ENCODE data around the gene MACIR. TPM values are rescaled to one million over a fixed set of nuclear protein-coding genes. Genes with fewer than 3 reads are reported as not detected.

MACIR gene
- 10.2 to 16.9 TPM (median 16.0 TPM) in 3 replicates for total RNA-seq
- long read RNA-seq, transcript C5orf30-201 (3 exons, 3,049 nt), result major isoform, 63 of 71 reads
- long read RNA-seq, partial matches to known transcripts, result 5 of 71 reads
- long read RNA-seq, other reads (novel, unspliced or antisense), result 0 of 71 reads

GRCh38 chr5:103258368-103258956 is at the start of gene MACIR:
MACIR (plus strand) TSS chr5:103258763; CDS start chr5:103275920, 17,157 bp downstream.
- Mint-ChIP-seq H3K4me3 (ENCODE audit: unreplicated experiment) (peak within 1 kb of the TSS; percentile 89), H3K4me1 (ENCODE audit: low read depth) (peaks cover 45% of the 10 kb centered on the region), H3K36me3 (ENCODE audit: low read depth) (no peaks in the 10 kb centered on the region), H3K9me3 (ENCODE audit: low read depth) (no peaks in the 10 kb centered on the region), H3K27me3 (ENCODE audit: low read depth) (no peaks in the 10 kb centered on the region), H3K27ac (ENCODE audit: unreplicated experiment) (peak within 1 kb of the TSS; percentile 89)
- peak; percentile 98 for DNase-seq (ENCODE audit: low spot score)
- peak; percentile 37 for TF ChIP-seq CTCF (IDR thresholded peaks at IDR 0.05)

DNA sequence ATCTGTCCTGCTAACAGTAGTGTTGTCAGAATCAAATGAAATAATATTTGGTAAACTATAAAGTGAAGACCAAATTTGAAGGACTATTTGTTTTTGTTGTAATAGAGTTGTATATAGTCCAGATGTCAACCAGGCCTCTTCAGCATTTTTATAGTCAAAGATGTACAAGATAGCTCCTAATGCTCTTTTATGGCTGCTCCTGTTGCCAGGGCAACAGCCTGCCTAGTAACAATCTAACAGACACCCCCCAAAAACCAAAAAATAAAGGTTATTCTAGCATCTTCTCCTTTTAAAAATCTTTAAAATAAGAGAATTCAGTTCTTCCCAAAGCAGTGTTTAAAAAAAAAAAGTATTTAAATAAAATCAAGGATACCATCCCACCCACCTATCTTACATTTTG is 49.5 kb upstream of the MACIR start:
- H3K4me3 Mint-ChIP-seq (ENCODE audit: unreplicated experiment), result no peak overlapping the region
- peaks cover 28% of the 10 kb centered on the region for H3K4me1 Mint-ChIP-seq (ENCODE audit: low read depth)
- no peak for TF ChIP-seq CTCF (IDR thresholded peaks at IDR 0.05)
- peaks cover 9% of the 10 kb centered on the region for H3K36me3 Mint-ChIP-seq (ENCODE audit: low read depth)
- H3K27ac Mint-ChIP-seq (ENCODE audit: unreplicated experiment), result no peak overlapping the region
- no peaks in the 10 kb centered on the region for H3K9me3 Mint-ChIP-seq (ENCODE audit: low read depth)
- DNase-seq (ENCODE audit: low spot score), result no peak
- no peaks in the 10 kb centered on the region for H3K27me3 Mint-ChIP-seq (ENCODE audit: low read depth)

DNA sequence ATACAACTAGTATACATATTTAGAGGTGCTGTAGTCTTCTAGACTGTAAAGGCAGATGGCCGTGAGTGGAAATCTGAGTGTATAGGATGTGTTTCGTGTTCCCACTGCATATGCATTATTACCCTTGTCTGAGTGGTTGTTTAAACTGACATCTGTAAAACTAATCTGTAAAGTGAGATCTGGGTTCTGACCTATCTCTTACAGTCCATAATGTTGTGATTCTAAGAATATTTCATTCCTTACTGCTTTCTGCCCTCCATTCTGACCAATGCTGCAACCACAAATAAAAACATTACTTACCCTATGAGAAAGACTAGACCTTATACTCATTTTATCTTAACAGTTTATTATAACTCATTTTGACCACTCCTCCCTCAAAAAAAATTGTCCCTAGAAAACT is 47.6 kb upstream of the MACIR start:
- Mint-ChIP-seq H3K4me1 (ENCODE audit: low read depth) (peaks cover 24% of the 10 kb centered on the region), H3K36me3 (ENCODE audit: low read depth) (peaks cover 8% of the 10 kb centered on the region), H3K27me3 (ENCODE audit: low read depth) (no peaks in the 10 kb centered on the region)

DNA sequence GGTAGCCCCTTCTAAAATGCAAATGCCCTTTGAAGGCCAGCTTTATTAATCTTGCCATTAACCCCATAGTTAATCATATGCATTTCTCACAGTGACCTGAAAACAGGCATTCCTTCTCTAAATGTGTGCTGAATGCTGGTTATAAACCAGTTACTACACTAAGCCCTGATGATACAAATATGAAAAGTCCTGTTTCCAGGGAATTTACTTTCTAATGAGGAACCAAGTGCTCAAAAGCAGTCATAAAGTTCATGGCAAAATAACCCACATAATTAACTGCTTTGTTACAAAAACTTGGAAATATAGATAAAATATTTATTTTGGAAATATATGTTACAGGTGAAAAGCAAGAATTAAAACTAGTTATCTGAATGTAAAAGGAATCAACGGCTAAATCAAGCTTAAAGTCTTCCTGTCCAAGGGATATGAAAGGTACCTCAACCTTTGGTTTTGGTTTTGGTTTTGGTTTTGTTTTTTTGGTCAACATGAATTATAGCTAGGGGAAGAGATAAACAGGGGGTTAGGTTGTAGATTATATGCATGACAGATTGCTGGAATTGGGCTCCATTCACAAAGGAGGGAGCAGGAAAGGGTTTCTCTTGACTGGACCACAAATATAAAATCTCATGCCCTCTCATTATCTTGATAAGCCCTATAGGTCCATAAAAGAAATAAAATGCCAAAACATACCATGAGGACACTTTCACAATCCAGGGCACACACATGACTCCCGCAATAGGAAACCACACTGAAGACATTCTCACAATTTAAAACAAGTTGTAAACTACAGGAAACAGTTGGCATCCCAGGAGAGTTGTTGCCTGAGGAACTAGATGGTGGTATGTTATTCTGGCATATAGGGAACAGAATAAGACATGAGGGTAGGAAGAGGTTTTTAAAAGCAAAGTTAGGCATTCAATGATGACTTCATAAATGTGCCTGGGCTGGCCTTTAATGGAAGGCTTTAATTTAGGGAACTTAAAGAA is 46.7 kb upstream of the MACIR start:
- peaks cover 8% of the 10 kb centered on the region for H3K36me3 Mint-ChIP-seq (ENCODE audit: low read depth)
- no peaks in the 10 kb centered on the region for H3K27me3 Mint-ChIP-seq (ENCODE audit: low read depth)
- H3K4me3 Mint-ChIP-seq (ENCODE audit: unreplicated experiment), result no peak overlapping the region
- H3K27ac Mint-ChIP-seq (ENCODE audit: unreplicated experiment), result peak overlapping the region; percentile 60
- no peak for DNase-seq (ENCODE audit: low spot score)
- H3K4me1 Mint-ChIP-seq (ENCODE audit: low read depth), result peaks cover 27% of the 10 kb centered on the region
- no peak for TF ChIP-seq CTCF (IDR thresholded peaks at IDR 0.05)
- no peaks in the 10 kb centered on the region for H3K9me3 Mint-ChIP-seq (ENCODE audit: low read depth)

More for the DNA sequence above, 47.6 kb upstream of the MACIR start:
- no peak overlapping the region for H3K4me3 Mint-ChIP-seq (ENCODE audit: unreplicated experiment)
- no peak overlapping the region for H3K27ac Mint-ChIP-seq (ENCODE audit: unreplicated experiment)
- H3K9me3 Mint-ChIP-seq (ENCODE audit: low read depth), result no peaks in the 10 kb centered on the region
- DNase-seq (ENCODE audit: low spot score), result no peak
- no peak for TF ChIP-seq CTCF (IDR thresholded peaks at IDR 0.05)

DNA sequence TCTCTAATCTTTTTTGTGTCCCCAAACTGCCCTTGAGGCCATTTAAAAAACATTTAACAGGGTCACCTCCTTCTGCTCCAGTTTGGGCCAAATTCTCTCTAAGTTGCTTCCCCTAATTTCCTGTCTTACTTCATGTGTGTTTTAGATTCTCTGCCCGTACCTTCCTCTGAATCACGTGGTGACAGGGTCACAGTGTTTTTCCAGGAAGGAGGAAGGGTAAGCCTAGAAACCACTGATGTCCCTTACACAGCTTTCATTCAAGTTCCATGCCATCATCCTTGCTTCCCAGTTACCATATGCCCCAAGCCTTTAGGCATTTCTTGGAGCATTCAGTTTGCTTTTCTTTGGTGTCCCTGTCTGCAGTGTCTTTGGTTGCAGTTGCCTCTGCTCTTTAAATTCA is 42.4 kb upstream of the MACIR start:
- Mint-ChIP-seq H3K36me3 (ENCODE audit: low read depth) (peaks cover 2% of the 10 kb centered on the region), H3K27me3 (ENCODE audit: low read depth) (no peaks in the 10 kb centered on the region), H3K27ac (ENCODE audit: unreplicated experiment) (peak overlapping the region; percentile 34), H3K9me3 (ENCODE audit: low read depth) (peaks cover 4% of the 10 kb centered on the region), H3K4me3 (ENCODE audit: unreplicated experiment) (no peak overlapping the region), H3K4me1 (ENCODE audit: low read depth) (peaks cover 29% of the 10 kb centered on the region)
- no peak for DNase-seq (ENCODE audit: low spot score)
- no peak for TF ChIP-seq CTCF (IDR thresholded peaks at IDR 0.05)

Measured in chondrocyte (in vitro differentiated cells).